HG03159 (cell line): ENCODE measurements around the gene LRBA.
"Not testable (repeated sequence)": the region's sequence is repeated elsewhere in the genome, so short reads cannot be mapped to it uniquely, and the experiment has no call there.

Experiments used
- ATAC-seq: cut with Tn5 transposase; IDR thresholded peaks from one replicate; pipeline ENCODE4 v1.9.1; 2021; ENCODE audit warnings: mild to moderate bottlenecking, moderate library complexity; ENCODE audit not compliant: unreplicated experiment

LRBA gene

GRCh38 chr4:150579551-150580234 is 435.4 kb downstream of the LRBA start:
- ATAC-seq = no peak

- ATAC-seq = no peak
Observed at GRCh38 chr4:150578745-150579501, 436.2 kb downstream of the LRBA start.

DNA sequence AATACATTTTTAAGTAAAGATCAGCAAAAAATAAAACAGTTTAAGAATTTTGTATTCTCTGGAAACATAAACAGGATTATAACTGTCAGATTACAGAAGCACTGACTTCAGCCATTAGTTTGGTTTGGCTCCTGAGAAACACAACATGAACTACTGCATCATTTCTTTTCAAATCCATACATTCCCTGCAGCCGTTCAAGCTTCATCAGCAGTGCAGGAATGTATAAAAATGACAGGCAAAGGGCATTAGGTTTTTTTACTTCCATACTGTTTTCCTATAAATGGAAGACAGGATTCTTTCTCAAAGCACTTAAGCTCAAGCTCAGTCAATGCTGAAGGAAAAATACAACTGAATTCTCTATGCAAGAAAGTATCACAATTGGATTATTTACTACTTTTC is 437.3 kb downstream of the LRBA start:
- no peak for ATAC-seq

- no peak for ATAC-seq
Observed at GRCh38 chr4:150574678-150575077, 440.4 kb downstream of the LRBA start.

DNA sequence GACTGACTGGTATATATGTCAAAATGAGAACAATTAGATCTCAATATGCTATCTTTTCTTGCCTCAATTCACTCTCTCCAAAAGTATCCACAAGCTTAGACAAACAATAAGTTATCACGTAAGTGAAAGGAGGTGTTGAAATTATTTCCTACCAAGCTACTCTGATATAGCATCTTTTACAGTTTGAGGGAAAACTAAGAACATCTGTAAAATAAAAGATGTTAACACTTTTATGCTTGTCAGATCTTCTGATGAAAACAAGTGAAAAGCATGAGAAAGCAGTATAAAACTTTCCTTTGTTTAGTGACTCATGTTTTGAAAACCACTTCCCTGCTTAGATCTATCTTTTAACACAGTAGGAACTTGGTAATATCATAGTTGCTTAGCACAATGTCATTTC is 441.6 kb downstream of the LRBA start:
- ATAC-seq = no peak

DNA sequence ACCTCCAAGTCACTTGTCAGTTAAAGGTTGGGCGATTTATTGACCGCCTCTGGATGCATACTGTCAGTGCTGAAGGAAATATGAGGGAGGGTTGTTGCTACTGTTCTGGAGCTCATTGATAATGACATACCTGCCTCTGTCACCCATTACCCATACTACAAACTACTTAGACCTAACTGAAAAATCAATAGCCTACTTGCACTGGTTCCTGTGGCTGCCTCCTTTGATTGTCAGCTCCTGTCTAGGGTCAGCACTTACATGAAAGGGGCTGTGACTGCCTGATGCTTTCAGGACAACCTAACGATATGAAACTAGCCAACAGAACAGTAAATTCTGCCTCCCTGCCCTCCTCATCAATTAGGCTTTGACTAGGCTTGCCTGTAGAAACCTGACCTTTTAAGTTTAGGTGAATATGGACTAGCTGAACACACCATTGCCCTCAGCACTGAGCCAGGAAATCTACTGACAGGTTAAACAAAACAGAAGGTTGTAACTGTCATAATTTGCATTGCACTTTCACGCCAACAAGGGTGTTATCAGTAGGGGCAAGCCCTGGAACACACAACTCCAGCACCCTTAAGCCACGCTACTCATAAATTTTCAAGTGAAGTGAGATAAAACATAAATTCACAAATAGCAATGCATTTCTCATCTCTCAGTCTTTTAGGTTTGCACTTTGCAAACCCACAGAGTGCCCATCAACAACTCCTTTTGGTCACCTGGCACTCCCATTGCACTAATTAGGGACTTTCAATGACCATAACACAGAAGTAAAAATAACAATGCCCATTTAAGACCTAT is 442.2 kb downstream of the LRBA start:
- no peak for ATAC-seq

- no peak for ATAC-seq
Observed at GRCh38 chr4:150570862-150571261, 444.2 kb downstream of the LRBA start.

GRCh38 chr4:150569998-150570535 is 445.0 kb downstream of the LRBA start:
- no peak for ATAC-seq

DNA sequence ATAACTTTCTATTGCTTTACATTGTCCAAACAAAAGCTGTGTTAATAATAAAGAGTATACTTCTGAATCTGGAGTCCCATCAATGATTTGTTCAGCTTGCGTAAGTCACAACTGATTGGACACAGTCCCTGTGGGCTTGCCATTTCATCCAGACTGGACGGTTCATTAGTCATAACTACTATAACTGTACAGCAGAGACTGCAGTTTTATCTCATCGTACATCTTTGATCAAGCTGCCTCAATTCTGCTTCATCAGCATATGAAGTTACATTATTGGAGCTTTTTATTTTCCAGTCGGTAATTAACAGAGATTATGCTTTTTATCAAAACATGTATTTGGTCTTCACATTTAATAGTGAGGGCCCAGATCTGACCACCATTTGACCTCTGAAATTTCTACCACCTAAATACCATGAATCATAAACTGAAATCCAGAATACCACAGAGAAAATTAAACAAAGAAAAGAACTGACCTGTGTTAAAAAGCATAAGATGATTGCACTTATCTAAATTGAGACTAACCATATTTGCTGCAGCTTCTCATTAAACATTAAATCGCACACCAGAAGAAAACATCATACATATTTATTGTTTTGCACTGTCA is 445.6 kb downstream of the LRBA start:
- ATAC-seq = no peak

DNA sequence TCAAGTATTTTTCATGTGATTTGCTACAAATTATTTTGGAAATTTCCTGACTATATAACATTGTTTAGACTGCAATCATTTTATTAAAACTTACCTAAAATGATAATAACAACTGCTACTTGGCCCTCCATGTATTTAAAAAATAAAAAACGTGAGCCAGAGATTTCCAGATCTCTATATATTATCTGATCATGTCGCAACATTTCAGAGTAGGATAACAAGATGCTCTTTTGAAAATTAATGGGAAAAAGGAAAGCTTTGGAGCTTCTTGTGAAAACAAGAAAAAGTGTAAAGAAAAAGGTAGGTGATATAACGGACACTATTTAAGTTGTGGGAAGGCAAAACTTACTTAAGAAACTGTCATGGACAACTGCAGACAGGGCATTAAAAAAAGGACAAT is 448.0 kb downstream of the LRBA start:
- ATAC-seq = no peak

GRCh38 chr4:150564967-150565366 is 450.1 kb downstream of the LRBA start:
- ATAC-seq = not testable (repeated sequence)

- no peak for ATAC-seq
Observed at GRCh38 chr4:150562751-150563150, 452.3 kb downstream of the LRBA start.

DNA sequence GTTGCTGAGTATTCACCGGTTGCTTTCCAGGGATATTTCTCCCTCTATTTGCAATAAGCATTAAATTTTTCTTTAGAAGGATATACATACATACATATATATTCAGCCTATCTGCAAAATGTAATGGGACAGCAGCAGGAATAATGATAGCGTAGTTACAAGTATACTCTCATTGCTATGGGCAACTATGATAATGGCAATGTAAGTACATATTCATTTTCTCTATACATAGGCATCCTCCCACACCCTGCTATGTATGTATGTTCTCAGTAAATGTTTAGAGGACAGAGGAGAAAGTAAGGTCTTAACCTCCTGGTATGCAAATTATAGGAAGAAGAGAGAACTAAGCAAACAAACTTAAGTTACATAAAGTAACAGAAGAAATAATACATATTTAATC is 452.8 kb downstream of the LRBA start:
- ATAC-seq = no peak

DNA sequence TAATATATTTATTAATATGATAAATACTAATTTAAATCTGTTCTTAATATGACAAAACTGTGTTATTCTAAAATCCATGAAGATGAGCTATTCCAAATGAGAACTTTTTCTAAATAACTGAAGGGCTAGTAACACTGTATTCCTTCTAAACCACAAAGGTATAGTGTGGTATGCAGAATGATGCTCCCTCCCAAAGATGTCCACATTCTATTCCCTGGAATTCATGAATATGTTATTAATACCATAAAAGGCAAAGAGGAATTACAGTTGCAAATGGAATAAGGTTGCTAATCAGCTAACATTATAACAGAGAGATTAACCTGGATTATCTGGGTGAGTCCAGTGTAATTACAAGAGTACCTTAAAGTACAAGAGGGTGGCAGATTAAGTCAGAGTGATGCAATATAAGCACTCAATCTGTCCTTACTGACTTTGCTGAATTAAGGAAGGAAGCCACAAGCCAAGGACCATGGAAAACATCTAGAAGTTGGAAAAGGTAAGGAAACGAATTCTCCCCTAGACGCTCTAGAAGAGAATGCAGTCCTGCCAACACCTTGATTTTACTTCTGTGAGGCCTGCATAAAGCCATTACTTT is 453.8 kb downstream of the LRBA start:
- no peak for ATAC-seq

GRCh38 chr4:150557811-150558210 is 457.3 kb downstream of the LRBA start:
- not testable (repeated sequence) for ATAC-seq

- ATAC-seq = no peak
Observed at GRCh38 chr4:150547154-150547838, 467.8 kb downstream of the LRBA start.

DNA sequence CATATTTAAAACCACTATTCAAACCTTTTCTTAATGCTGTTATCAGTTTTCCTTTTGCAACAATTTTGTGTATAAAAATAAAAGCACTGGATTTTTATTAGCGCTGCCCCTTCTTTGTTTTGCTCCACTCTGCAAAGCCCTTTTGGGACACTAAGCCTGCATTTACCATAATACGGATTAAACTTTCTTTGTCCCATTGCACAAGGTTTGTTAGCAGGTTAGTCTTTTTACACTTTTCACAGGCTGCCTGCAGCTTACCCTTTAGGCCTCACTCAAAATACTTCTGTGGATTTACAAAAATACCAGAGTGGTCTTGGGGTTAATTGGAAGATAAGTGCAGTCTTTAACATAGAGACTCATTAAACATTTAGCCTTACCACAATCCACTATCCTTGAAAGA is 468.8 kb downstream of the LRBA start:
- ATAC-seq = no peak

DNA sequence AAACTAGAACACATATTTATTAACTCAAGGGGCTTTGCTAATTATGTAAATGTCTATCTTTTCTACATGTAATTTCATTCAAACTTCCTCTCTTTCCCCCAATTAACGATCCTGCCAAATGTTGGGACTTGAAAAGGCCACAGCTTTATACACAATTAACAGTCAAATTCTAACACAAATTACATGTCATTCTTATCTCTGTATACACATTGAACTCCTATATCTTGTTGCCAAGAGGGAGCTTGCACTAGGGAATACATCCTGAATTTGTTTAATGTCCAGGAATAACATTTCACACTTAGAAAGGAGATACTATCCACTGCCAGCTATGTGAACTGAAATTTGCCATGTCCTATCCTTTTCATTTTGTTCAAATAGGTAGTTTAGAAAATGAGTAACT is 472.0 kb downstream of the LRBA start:
- ATAC-seq = no peak

GRCh38 chr4:150541681-150542080 is 473.4 kb downstream of the LRBA start:
- ATAC-seq = no peak

DNA sequence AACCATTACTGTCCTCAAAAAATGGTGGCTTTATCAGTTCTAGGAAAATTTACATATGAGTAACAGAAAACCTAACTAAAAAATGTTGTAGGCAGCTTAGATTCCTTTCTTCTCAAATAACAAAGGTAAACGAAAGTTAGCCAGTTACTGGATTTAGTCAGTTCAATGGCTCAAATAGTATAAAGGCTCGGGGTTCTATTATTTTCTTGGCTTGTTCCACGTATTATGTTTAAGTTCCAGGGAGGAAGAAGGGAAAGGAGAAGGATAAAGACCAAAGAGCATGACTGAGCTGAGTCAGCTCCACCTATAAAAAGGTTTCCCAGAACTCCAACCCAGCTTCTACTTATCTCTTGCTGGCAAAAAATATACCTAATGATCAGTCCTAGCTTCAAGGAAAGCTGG is 474.1 kb downstream of the LRBA start:
- no peak for ATAC-seq
